Endothelial cell of umbilical vein (primary cell): ENCODE measurements around the gene INHA. TPM values are rescaled to one million over a fixed set of nuclear protein-coding genes. Genes with fewer than 3 reads are reported as not detected.

Experiments used
- BruUV-seq: library from RNA; stranded (reverse); fragments of 400-500 nt; replicated peaks from 2 replicates; lab custom pipeline; 2021; lab: Mats Ljungman, UMichigan
- CTCF ChIA-PET: fragments of 300-600, 350-600 bp; sonication (Branson Sonifier 250); formaldehyde crosslinking; loops from one replicate; lab custom pipeline; 2021; ENCODE audit warnings: antibody characterized with exemption, inconsistent platforms; lab: Charles Lee
- POLR2A ChIA-PET: fragments of 300-600, 350-600 bp; sonication (Branson Sonifier 250); formaldehyde crosslinking; loops from one replicate; lab custom pipeline; 2021; ENCODE audit warnings: antibody characterized with exemption, inconsistent platforms; lab: Charles Lee
- DNase-seq: peaks from one replicate; pipeline ENCODE4 v3.0.0-alpha.2; 2011; ENCODE audit warnings: low read depth, low spot score
- FAIRE-seq: peaks from 2 replicates; lab custom pipeline; 2011; peaks lifted over from hg19 to GRCh38; lab: Jason Lieb, UNC
- H2AFZ ChIP-seq: 2 replicates; pipeline ENCODE4 v1.6.0; 2012; ENCODE audit warnings: low read depth, low read length, control low read depth, inconsistent platforms
- H3K27ac ChIP-seq: 2 replicates; pipeline ENCODE4 v1.5.1; 2011; ENCODE audit warnings: low read depth, mild to moderate bottlenecking, control low read depth, low read length, moderate library complexity; ENCODE audit not compliant: insufficient read depth
- H3K27me3 ChIP-seq, 2 experiments: 2 replicates each; pipeline versions ENCODE4 v1.6.0 to v1.6.1; 2011; ENCODE audit warnings: low read length in 2 of 2, mixed read lengths in 1 of 2; ENCODE audit not compliant: control insufficient read depth in 2 of 2, insufficient read depth in 2 of 2
- H3K36me3 ChIP-seq, 2 experiments: 2 replicates in 1 of 2; 3 replicates in 1 of 2; pipeline ENCODE4 v1.5.1; 2011; ENCODE audit warnings: low read length in 2 of 2, mild to moderate bottlenecking in 1 of 2, moderate library complexity in 1 of 2; ENCODE audit not compliant: control insufficient read depth in 2 of 2, insufficient read depth in 2 of 2; ENCODE audit errors: extremely low read depth in 1 of 2
- H3K4me1 ChIP-seq: 3 replicates; pipeline ENCODE4 v1.5.1; 2011; ENCODE audit warnings: mild to moderate bottlenecking, low read length; ENCODE audit not compliant: control insufficient read depth, insufficient read depth; ENCODE audit errors: extremely low read depth
- H3K4me2 ChIP-seq: 2 replicates; pipeline ENCODE4 v1.6.1; 2011; ENCODE audit warnings: low read length, control low read depth, mixed read lengths; ENCODE audit not compliant: insufficient read depth
- H3K4me3 ChIP-seq, 3 experiments: fragments of 200-600 bp in 1 of 3; sonication (generic), shearing (Covaris generic) in 1 of 3; replicated peaks in 1 of 3; 2 replicates each; pipeline ENCODE4 v1.5.1; 2011 to 2016; ENCODE audit warnings: control low read depth in 3 of 3, low read length in 3 of 3, mild to moderate bottlenecking in 2 of 3, inconsistent platforms in 1 of 3, low read depth in 1 of 3, moderate library complexity in 1 of 3; ENCODE audit not compliant: insufficient read depth in 1 of 3
- H3K79me2 ChIP-seq: 2 replicates; pipeline ENCODE4 v1.6.0; 2012; ENCODE audit warnings: low read length, inconsistent platforms; ENCODE audit not compliant: control insufficient read depth, insufficient read depth
- H3K9ac ChIP-seq: replicated peaks from 2 replicates; pipeline ENCODE3; 2011; ENCODE audit warnings: low read length, control low read depth; ENCODE audit not compliant: insufficient read depth; ENCODE audit errors: extremely low read depth
- H3K9me1 ChIP-seq: replicated peaks from 3 replicates; pipeline ENCODE4 v1.6.0; 2011; ENCODE audit warnings: mild to moderate bottlenecking, low read length; ENCODE audit not compliant: control insufficient read depth, insufficient read depth; ENCODE audit errors: extremely low read depth
- H3K9me3 ChIP-seq: replicated peaks from 2 replicates; pipeline ENCODE4 v1.5.1; 2012; ENCODE audit warnings: low read length, inconsistent platforms; ENCODE audit not compliant: control insufficient read depth, insufficient read depth
- H4K20me1 ChIP-seq: replicated peaks from 2 replicates; pipeline ENCODE3; 2011; ENCODE audit warnings: mild to moderate bottlenecking, low read length; ENCODE audit not compliant: control insufficient read depth, insufficient read depth; ENCODE audit errors: extremely low read depth
- EZH2 ChIP-seq: IDR thresholded peaks from 2 replicates; pipeline ENCODE4 v1.6.1; 2012; ENCODE audit warnings: borderline replicate concordance, low read depth, mild to moderate bottlenecking, moderate library complexity, low read length, inconsistent platforms; ENCODE audit not compliant: severe bottlenecking
- FOS ChIP-seq: IDR thresholded peaks from 2 replicates; pipeline ENCODE4 v1.6.1; 2011; ENCODE audit warnings: mild to moderate bottlenecking, low read length, moderate library complexity, borderline replicate concordance; ENCODE audit not compliant: insufficient read depth
- GATA2 ChIP-seq: IDR thresholded peaks from 2 replicates; pipeline ENCODE4 v1.7.0; 2011; ENCODE audit warnings: low read depth, mild to moderate bottlenecking, moderate library complexity, mixed read lengths, low read length; ENCODE audit not compliant: insufficient read length, insufficient read depth
- JUN ChIP-seq: IDR thresholded peaks from 2 replicates; pipeline ENCODE4 v1.6.1; 2011; ENCODE audit warnings: borderline replicate concordance, low read depth; ENCODE audit not compliant: insufficient read length, insufficient read depth
- MYC ChIP-seq: IDR thresholded peaks from one replicate; pipeline ENCODE4 v1.6.1; 2011; ENCODE audit warnings: mild to moderate bottlenecking, low read depth, low read length
- POLR2A ChIP-seq: IDR thresholded peaks from 2 replicates; pipeline ENCODE4 v1.6.1; 2012; ENCODE audit warnings: low read depth, mild to moderate bottlenecking, control low read depth, low read length
- POLR2AphosphoS5 ChIP-seq: IDR thresholded peaks from 2 replicates; pipeline ENCODE4 v1.6.1; 2012; ENCODE audit warnings: low read depth, mild to moderate bottlenecking, control low read depth, low read length, moderate library complexity; ENCODE audit not compliant: insufficient read depth
- dilution Hi-C: fragments of 300-500 bp; cut with MboI; formaldehyde crosslinking; loops from one replicate; pipeline ENCODE4 v1.15.0; 2019; ENCODE audit warnings: low sequenced_read_pairs; ENCODE audit not compliant: extremely low pct_ligation_motif_present
- intact Hi-C: fragments of 100-400 bp; cut with micrococcal nuclease; formaldehyde crosslinking; loops from one replicate; pipeline ENCODE4 v1.10.0; 2022
- polyA plus RNA-seq, 4 experiments: library from polyadenylated mRNA; depleted of rRNA in 3 of 4; stranded (reverse) in 3 of 4; unstranded in 1 of 4; fragments of >200 nt; gene quantifications; 2 replicates each; pipeline versions ENCODE4 v1.2.1 to v1.2.3, GENCODE V29; 2011 to 2012; ENCODE audit warnings: missing spikeins in 1 of 4
- total RNA-seq: library from RNA; stranded (reverse); gene quantifications from 2 replicates; pipeline ENCODE4 v1.2.3, GENCODE V29; 2021
- TF ChIP-seq, protein P1 (sequence below): IDR thresholded peaks from 2 replicates; pipeline ENCODE4 v1.6.1; 2011; ENCODE audit not compliant: insufficient read depth, insufficient read length
- TF ChIP-seq, protein P2 (sequence below), 2 donors: IDR thresholded peaks; 1 replicate in 1 of 2; 2 replicates in 1 of 2; pipeline ENCODE4 v1.5.1; 2011; ENCODE audit warnings: low read length in 2 of 2, mild to moderate bottlenecking in 2 of 2, moderate library complexity in 2 of 2, control low read depth in 1 of 2, inconsistent platforms in 1 of 2, low read depth in 1 of 2; ENCODE audit not compliant: insufficient read depth in 1 of 2; ENCODE audit errors: extremely low read depth in 1 of 2

INHA gene
- total and polyA plus RNA-seq, 2 donors (not counting 3 experiments of a cell fraction or from before 2014, with no cell fraction given): 0.06 TPM; not detected in 1

DNA sequence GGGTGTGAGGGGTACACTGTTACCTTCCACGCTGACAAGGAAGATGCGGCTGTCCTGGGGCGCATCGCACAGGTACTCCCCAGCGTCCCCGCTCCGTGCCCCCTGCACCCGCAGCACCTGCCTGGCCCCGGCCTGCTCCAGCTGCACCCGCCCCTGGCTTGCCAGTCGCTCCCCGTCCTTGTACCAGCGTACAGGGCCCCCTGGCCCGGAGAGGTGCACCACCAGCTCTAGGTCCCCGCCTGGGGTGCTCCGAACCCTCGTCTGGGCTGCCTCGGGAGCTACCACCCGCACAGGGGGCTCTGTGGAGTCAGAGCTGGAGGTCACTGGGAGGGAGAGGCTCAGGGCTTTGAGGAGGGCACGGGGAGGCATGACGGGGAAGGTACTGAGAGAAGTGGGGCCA is 14.8 kb upstream of the INHA start:
- CTCF ChIA-PET: interaction anchor here (1.0 to 1.3 kb wide), 3 partner anchors 14 to 18 kb away, joined by 3 to 5 read pairs (median 3); partner anchors contain the start of gene OBSL1
- peaks cover 2 to 9% of the 10 kb centered on the region in 2 experiments for H3K27me3 ChIP-seq
- H3K4me1 ChIP-seq: no peaks in the 10 kb centered on the region
- no peak for DNase-seq
- FAIRE-seq: no peak
- no peaks in the 10 kb centered on the region for H3K36me3 ChIP-seq
- intact Hi-C loops: no loop called here
- no peak overlapping the region for H3K4me2 ChIP-seq
- H2AFZ ChIP-seq: no peak overlapping the region
- BruUV-seq: no TSS peak
- no peaks in the 10 kb centered on the region for H3K79me2 ChIP-seq
- no peaks in the 10 kb centered on the region for H4K20me1 ChIP-seq
- dilution Hi-C loops: no loop called here
- no peak overlapping the region for H3K9ac ChIP-seq
- H3K9me1 ChIP-seq: no peaks in the 10 kb centered on the region
- TF ChIP-seq MYC: no peak
- no peak for TF ChIP-seq GATA2
- TF ChIP-seq, protein P1, sequence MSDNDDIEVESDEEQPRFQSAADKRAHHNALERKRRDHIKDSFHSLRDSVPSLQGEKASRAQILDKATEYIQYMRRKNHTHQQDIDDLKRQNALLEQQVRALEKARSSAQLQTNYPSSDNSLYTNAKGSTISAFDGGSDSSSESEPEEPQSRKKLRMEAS: no peak
- no peak for TF ChIP-seq EZH2
- no peak for TF ChIP-seq JUN
- TF ChIP-seq FOS: no peak
- no peak for TF ChIP-seq POLR2AphosphoS5
- TF ChIP-seq, protein P2, sequence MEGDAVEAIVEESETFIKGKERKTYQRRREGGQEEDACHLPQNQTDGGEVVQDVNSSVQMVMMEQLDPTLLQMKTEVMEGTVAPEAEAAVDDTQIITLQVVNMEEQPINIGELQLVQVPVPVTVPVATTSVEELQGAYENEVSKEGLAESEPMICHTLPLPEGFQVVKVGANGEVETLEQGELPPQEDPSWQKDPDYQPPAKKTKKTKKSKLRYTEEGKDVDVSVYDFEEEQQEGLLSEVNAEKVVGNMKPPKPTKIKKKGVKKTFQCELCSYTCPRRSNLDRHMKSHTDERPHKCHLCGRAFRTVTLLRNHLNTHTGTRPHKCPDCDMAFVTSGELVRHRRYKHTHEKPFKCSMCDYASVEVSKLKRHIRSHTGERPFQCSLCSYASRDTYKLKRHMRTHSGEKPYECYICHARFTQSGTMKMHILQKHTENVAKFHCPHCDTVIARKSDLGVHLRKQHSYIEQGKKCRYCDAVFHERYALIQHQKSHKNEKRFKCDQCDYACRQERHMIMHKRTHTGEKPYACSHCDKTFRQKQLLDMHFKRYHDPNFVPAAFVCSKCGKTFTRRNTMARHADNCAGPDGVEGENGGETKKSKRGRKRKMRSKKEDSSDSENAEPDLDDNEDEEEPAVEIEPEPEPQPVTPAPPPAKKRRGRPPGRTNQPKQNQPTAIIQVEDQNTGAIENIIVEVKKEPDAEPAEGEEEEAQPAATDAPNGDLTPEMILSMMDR (IDR thresholded peaks at IDR 0.05; ENCODE audit: extremely low read depth in 1 of 2, insufficient read depth in 1 of 2, low read depth in 1 of 2, low read length in 2 of 2): no peak
- no peak for TF ChIP-seq POLR2A
- H3K4me3 ChIP-seq: no peak overlapping the region
- no peaks in the 10 kb centered on the region for H3K9me3 ChIP-seq
- POLR2A ChIA-PET: no interaction called here
- no peak overlapping the region for H3K27ac ChIP-seq
